H1 (cell line): ENCODE results near the gene KCP. TPM values are rescaled to one million over a fixed set of nuclear protein-coding genes. Genes with fewer than 3 reads are reported as not detected.

Source experiments
- CTCF ChIA-PET: fragments of 300-600 bp; sonication (Branson Sonifier 250); formaldehyde crosslinking; loops from one replicate; lab custom pipeline; 2021; ENCODE audit not compliant: partially characterized antibody; lab: Charles Lee
- POLR2A ChIA-PET: fragments of 300-600 bp; sonication (Branson Sonifier 250); formaldehyde crosslinking; loops from one replicate; lab custom pipeline; 2021; ENCODE audit warnings: inconsistent platforms; ENCODE audit not compliant: partially characterized antibody; lab: Charles Lee
- DNase-seq, 2 experiments: peaks; one replicate each; pipeline versions ENCODE4 v3.0.0 to v3.0.0-alpha.2; 2010 to 2022; ENCODE audit warnings: low spot score in 2 of 2, low read depth in 1 of 2, mixed read lengths in 1 of 2
- FAIRE-seq: peaks from 2 replicates; lab custom pipeline; 2011; peaks lifted over from hg19 to GRCh38; lab: Jason Lieb, UNC
- H2AFZ ChIP-seq: 2 replicates; pipeline ENCODE4 v1.8.1; 2012; ENCODE audit warnings: low read length, inconsistent platforms
- H2AK5ac ChIP-seq: 2 replicates; pipeline ENCODE4 v1.6.1; 2013; ENCODE audit warnings: low read depth, low read length
- H2BK120ac ChIP-seq: replicated peaks from 2 replicates; pipeline ENCODE3; 2013; ENCODE audit warnings: low read depth, low read length, inconsistent platforms
- H2BK12ac ChIP-seq: 2 replicates; pipeline ENCODE4 v1.6.1; 2013; ENCODE audit warnings: low read depth, low read length
- H2BK15ac ChIP-seq: 2 replicates; pipeline ENCODE4 v1.6.1; 2013; ENCODE audit warnings: low read length
- H2BK20ac ChIP-seq: 2 replicates; pipeline ENCODE4 v1.6.1; 2013; ENCODE audit warnings: low read length
- H2BK5ac ChIP-seq: 2 replicates; pipeline ENCODE4 v1.6.1; 2013; ENCODE audit warnings: low read depth, low read length
- H3K14ac ChIP-seq: 2 replicates; pipeline ENCODE4 v1.6.1; 2013; ENCODE audit warnings: inconsistent platforms; ENCODE audit not compliant: insufficient read length
- H3K18ac ChIP-seq: 2 replicates; pipeline ENCODE4 v1.6.1; 2013; ENCODE audit warnings: low read length; ENCODE audit errors: extremely low read depth
- H3K23ac ChIP-seq: 2 replicates; pipeline ENCODE4 v1.6.1; 2013; ENCODE audit warnings: inconsistent platforms; ENCODE audit not compliant: insufficient read length
- H3K23me2 ChIP-seq: 2 replicates; pipeline ENCODE4 v1.6.1; 2013; ENCODE audit warnings: low read depth, low read length
- H3K27ac ChIP-seq: 2 replicates; pipeline ENCODE4 v1.6.1; 2011; ENCODE audit warnings: low read depth, low read length, inconsistent platforms
- H3K27me3 ChIP-seq, 4 experiments: replicated peaks in 1 of 4; 1 replicate in 1 of 4; 2 replicates in 3 of 4; pipeline versions ENCODE4 v1.6.1 to v1.8.1; 2011 to 2013; ENCODE audit warnings: low read length in 3 of 4, mild to moderate bottlenecking in 3 of 4, inconsistent platforms in 2 of 4, mixed read lengths in 2 of 4, moderate library complexity in 1 of 4; ENCODE audit not compliant: control insufficient read depth in 3 of 4, insufficient read depth in 3 of 4; ENCODE audit errors: extremely low read depth in 1 of 4
- H3K36me3 ChIP-seq, 4 experiments: 2 replicates each; pipeline versions ENCODE4 v1.6.1 to v1.8.1; 2011 to 2013; ENCODE audit warnings: mild to moderate bottlenecking in 4 of 4, low read length in 3 of 4, moderate library complexity in 2 of 4, control low read depth in 1 of 4, inconsistent platforms in 1 of 4; ENCODE audit not compliant: insufficient read depth in 4 of 4, control insufficient read depth in 2 of 4
- H3K4ac ChIP-seq: replicated peaks from 2 replicates; pipeline ENCODE3; 2013; ENCODE audit warnings: low read length, low read depth, mixed read lengths, inconsistent platforms; ENCODE audit not compliant: insufficient read length
- H3K4me1 ChIP-seq, 4 experiments: replicated peaks in 1 of 4; 1 replicate in 1 of 4; 2 replicates in 3 of 4; pipeline versions ENCODE4 v1.6.1 to v1.8.1; 2011 to 2013; ENCODE audit warnings: low read length in 3 of 4, inconsistent platforms in 2 of 4, mixed read lengths in 1 of 4; ENCODE audit not compliant: insufficient read depth in 4 of 4, control insufficient read depth in 3 of 4
- H3K4me2 ChIP-seq, 2 experiments: 2 replicates each; pipeline versions ENCODE4 v1.6.1 to v1.8.1; 2011 to 2013; ENCODE audit warnings: low read depth in 2 of 2, low read length in 2 of 2, control low read depth in 1 of 2, inconsistent platforms in 1 of 2, mild to moderate bottlenecking in 1 of 2; ENCODE audit not compliant: insufficient read depth in 1 of 2
- H3K4me3 ChIP-seq, 4 experiments: fragments of 200-600, 300-600 bp in 1 of 4; sonication (generic), shearing (Covaris generic), sonication (Bioruptor Twin) in 1 of 4; 2 replicates each; pipeline versions ENCODE4 v1.5.1 to v1.8.1; 2011 to 2016; ENCODE audit warnings: low read length in 4 of 4, low read depth in 3 of 4, control low read depth in 2 of 4, inconsistent platforms in 2 of 4, mild to moderate bottlenecking in 2 of 4, mixed read lengths in 1 of 4, moderate library complexity in 1 of 4; ENCODE audit not compliant: insufficient read depth in 2 of 4; ENCODE audit errors: extremely low read depth in 1 of 4
- H3K56ac ChIP-seq: replicated peaks from 2 replicates; pipeline ENCODE3; 2013; ENCODE audit warnings: low read depth, mild to moderate bottlenecking, mixed read lengths, low read length, inconsistent platforms; ENCODE audit not compliant: insufficient read length
- H3K79me1 ChIP-seq: 2 replicates; pipeline ENCODE4 v1.6.1; 2013; ENCODE audit warnings: low read depth, low read length, control low read depth
- H3K79me2 ChIP-seq, 2 experiments: 2 replicates each; pipeline versions ENCODE4 v1.6.1 to v1.8.1; 2012 to 2013; ENCODE audit warnings: low read length in 2 of 2, mild to moderate bottlenecking in 2 of 2, inconsistent platforms in 1 of 2; ENCODE audit not compliant: insufficient read depth in 2 of 2, control insufficient read depth in 1 of 2
- H3K9ac ChIP-seq, 4 experiments: replicated peaks in 1 of 4; 1 replicate in 1 of 4; 2 replicates in 3 of 4; pipeline versions ENCODE4 v1.6.1 to v1.8.1; 2011 to 2013; ENCODE audit warnings: low read depth in 3 of 4, low read length in 3 of 4, control low read depth in 2 of 4, mild to moderate bottlenecking in 2 of 4, moderate library complexity in 2 of 4, inconsistent platforms in 1 of 4; ENCODE audit errors: extremely low read depth in 1 of 4
- H3K9me3 ChIP-seq, 2 experiments: 2 replicates each; pipeline versions ENCODE4 v1.6.1 to v1.8.1; 2012 to 2013; ENCODE audit warnings: mild to moderate bottlenecking in 2 of 2, moderate library complexity in 2 of 2, control low read depth in 1 of 2, inconsistent platforms in 1 of 2, low read depth in 1 of 2, low read length in 1 of 2, mixed read lengths in 1 of 2; ENCODE audit not compliant: insufficient read depth in 2 of 2
- H4K20me1 ChIP-seq, 2 experiments: replicated peaks in 1 of 2; 2 replicates each; pipeline versions ENCODE3 to v1.8.1; 2011 to 2013; ENCODE audit warnings: inconsistent platforms in 2 of 2, low read length in 2 of 2, mild to moderate bottlenecking in 1 of 2; ENCODE audit not compliant: insufficient read depth in 2 of 2, control insufficient read depth in 1 of 2
- H4K5ac ChIP-seq: 2 replicates; pipeline ENCODE4 v1.6.1; 2013; ENCODE audit warnings: low read length, low read depth, mixed read lengths, inconsistent platforms; ENCODE audit not compliant: insufficient read length
- H4K8ac ChIP-seq: 2 replicates; pipeline ENCODE4 v1.8.0; 2013; ENCODE audit warnings: mild to moderate bottlenecking, moderate library complexity, low read length, inconsistent platforms; ENCODE audit not compliant: insufficient read depth; ENCODE audit errors: extremely low read depth
- H4K91ac ChIP-seq: replicated peaks from 2 replicates; pipeline ENCODE3; 2013; ENCODE audit warnings: low read length, mixed read lengths, inconsistent platforms; ENCODE audit not compliant: insufficient read length
- CBX8 ChIP-seq: fragments of 300-800, 300-1000 bp; sonication (generic); IDR thresholded peaks from 2 replicates; pipeline ENCODE4 v1.7.1; 2016; ENCODE audit warnings: low read depth, low read length, borderline replicate concordance
- FOSL1 ChIP-seq: IDR thresholded peaks from 2 replicates; pipeline ENCODE4 v1.6.1; 2011; ENCODE audit warnings: mild to moderate bottlenecking, low read depth, low read length, moderate library complexity; ENCODE audit not compliant: insufficient read depth
- JUN ChIP-seq: IDR thresholded peaks from 2 replicates; pipeline ENCODE4 v1.6.1; 2011; ENCODE audit warnings: low read depth, mild to moderate bottlenecking, improper control_type of control experiment, low read length
- KDM4A ChIP-seq: IDR thresholded peaks from one replicate; pipeline ENCODE4 v1.7.1; 2012; ENCODE audit warnings: low read depth, mild to moderate bottlenecking, moderate library complexity, low read length, inconsistent platforms; ENCODE audit not compliant: severe bottlenecking
- POU5F1 ChIP-seq: IDR thresholded peaks from 2 replicates; pipeline ENCODE4 v1.6.1; 2011; ENCODE audit warnings: low read depth, mild to moderate bottlenecking, low read length, moderate library complexity
- RAD21 ChIP-seq, 2 experiments: IDR thresholded peaks in 1 of 2; conservative IDR thresholded peaks in 1 of 2; 2 replicates each; pipeline ENCODE4 v1.6.1; 2011; ENCODE audit warnings: low read depth in 2 of 2, low read length in 2 of 2, improper control_type of control experiment in 1 of 2, inconsistent platforms in 1 of 2, mild to moderate bottlenecking in 1 of 2, moderate library complexity in 1 of 2
- SUZ12 ChIP-seq: fragments of 200-600 bp; sonication (generic); IDR thresholded peaks from 2 replicates; pipeline ENCODE4 v1.6.1; 2012; ENCODE audit warnings: mild to moderate bottlenecking, inconsistent platforms, low read length, moderate library complexity, mixed read lengths
- TEAD4 ChIP-seq: IDR thresholded peaks from 2 replicates; pipeline ENCODE4 v1.6.1; 2012; ENCODE audit warnings: low read depth, low read length, inconsistent platforms, mixed read lengths
- WGBS, 2 experiments: shearing (Covaris generic) in 1 of 2; methylation state at CpG; one replicate each; pipeline versions ENCODE4 v1.1.6 to v1.1.7; 2013 to 2015; ENCODE audit warnings: low lambda C conversion rate in 2 of 2, mixed read lengths in 2 of 2, inconsistent platforms in 1 of 2, low coverage in 1 of 2, missing lambda C conversion rate in 1 of 2; ENCODE audit not compliant: insufficient replicate concordance in 2 of 2, insufficient coverage in 1 of 2, insufficient read length in 1 of 2; ENCODE audit errors: extremely low coverage in 1 of 2, missing lambda C conversion rate in 1 of 2; 5-methylcytosine and 5-hydroxymethylcytosine counted together
- polyA plus RNA-seq, 7 experiments: library from polyadenylated mRNA; depleted of rRNA in 3 of 7; stranded (reverse) in 5 of 7; unstranded in 2 of 7; fragments of >200 nt in 5 of 7; fragments of 200-250 nt in 2 of 7; gene quantifications; 1 replicate in 5 of 7; 2 replicates in 1 of 7; 4 replicates in 1 of 7; pipeline versions ENCODE4 v1.2.1 to v1.2.3, GENCODE V29; 2011 to 2013; ENCODE audit warnings: missing spikeins in 2 of 7, mixed read lengths in 2 of 7
- total RNA-seq: library from RNA; stranded (reverse); fragmentation: NEBNext Ultra II Directional; extraction: Animal tissue kit (Norgen Biotek cat#: 25700); gene quantifications from 2 replicates; pipeline ENCODE4 v1.2.1, GENCODE V29; 2021
- TF ChIP-seq, protein P1 (sequence below): IDR thresholded peaks from 2 replicates; pipeline ENCODE4 v1.6.1; 2012; ENCODE audit warnings: inconsistent platforms

The KCP gene
- total and polyA plus RNA-seq, 2 of the 8 experiments (the other 6 are each of a cell fraction or from before 2014, with no cell fraction given), result 1.3 to 2.0 TPM

DNA sequence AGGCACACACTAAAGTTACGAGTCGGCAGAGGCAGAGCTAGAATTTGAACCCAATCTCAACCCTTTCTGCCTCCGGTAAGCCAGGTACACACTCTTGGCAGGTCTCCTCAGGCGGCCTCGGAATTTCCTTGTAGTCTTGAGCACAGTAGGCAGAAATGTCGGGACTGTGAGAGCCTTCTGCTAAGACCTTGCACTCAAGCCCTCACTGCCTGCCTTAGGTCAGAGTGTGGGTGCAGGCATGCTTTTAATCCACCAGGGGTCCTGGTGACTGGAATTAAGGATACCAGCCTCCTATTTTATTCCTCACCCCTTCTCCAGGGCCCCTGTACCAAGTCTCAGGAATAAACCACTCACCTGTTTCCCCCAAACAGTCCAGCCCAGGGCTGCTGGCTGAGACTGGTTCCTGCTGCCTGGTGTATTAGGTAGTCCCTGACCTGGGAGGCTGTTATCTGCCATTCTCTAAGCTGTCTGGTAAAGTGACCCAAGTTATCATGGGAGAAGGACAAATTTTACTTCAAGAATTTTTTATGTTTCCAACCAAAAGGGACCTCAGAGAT lies 47.0 kb downstream of the KCP start:
- Histone ChIP-seq H2BK5ac (0 out of 2 replicates have a peak overlapping the region, but pooled peaks have one; percentile 81), H4K91ac (peak overlapping the region; percentile 5), H2BK12ac (0 out of 2 replicates have a peak overlapping the region, but pooled peaks have one; percentile 68), H2BK20ac (no peak overlapping the region), H3K27me3 (peaks cover 0 to 9% (median 8%) of the 10 kb centered on the region in 4 experiments; a peak in 5 of 7 replicates), H3K23me2 (peaks cover 7% of the 10 kb centered on the region), H3K9ac (peak overlapping the region; percentile 25 to 82 (median 62)), H3K23ac (no peak overlapping the region), H3K4me1 (peaks cover 0 to 19% (median 10%) of the 10 kb centered on the region in 4 experiments; a peak in 5 of 7 replicates), H3K18ac (no peak overlapping the region), H4K8ac (no peak overlapping the region; the same call in 1 of the 2 replicates), H4K5ac (no peak overlapping the region), H3K4ac (peak overlapping the region; percentile 24), H2BK15ac (no peak overlapping the region), H3K9me3 (no peaks in the 10 kb centered on the region), H4K20me1 (peaks cover 3 to 20% of the 10 kb centered on the region in 2 experiments), H3K14ac (no peak overlapping the region), H2AFZ (no peak overlapping the region), H3K4me3 (peak overlapping the region; percentile 74 to 92 (median 78)), H2BK120ac (no peak overlapping the region), H3K79me1 (no peaks in the 10 kb centered on the region), H3K56ac (no peak overlapping the region), H3K79me2 (no peaks in the 10 kb centered on the region), H3K36me3 (no peaks in the 10 kb centered on the region), H2AK5ac (no peak overlapping the region), H3K27ac (no peak overlapping the region), H3K4me2 (peak overlapping the region; percentile 91 to 92)
- ChIA-PET POLR2A (interaction anchor here (0.8 to 2.0 kb wide), 6 partner anchors 11 to 453 kb away, joined by 3 to 15 read pairs (median 6); no protein-coding TSS in a partner anchor), CTCF (interaction anchor here (0.8 to 10.2 kb wide), 22 partner anchors 10 to 263 kb away, joined by 3 to 189 read pairs (median 4); no protein-coding TSS in a partner anchor)
- DNase-seq, result peak in 1 of 2 experiments; percentile 65
- no peak for FAIRE-seq
- 17% methylated on average over 6 of the region's 6 CpGs; no CpG with 5 or more reads in 1 of the 2 experiments for WGBS, 2 experiments
- TF ChIP-seq SUZ12 (no peak), POU5F1 (no peak), JUN (no peak), RAD21 (IDR thresholded peaks at IDR 0.05 in 1 of 2, conservative IDR thresholded peaks at IDR 0.05 in 1 of 2; ENCODE audit: low read depth in 2 of 2, low read length in 2 of 2) (peak; percentile 5 to 50; a peak in 3 of 4 replicates), KDM4A (no peak), FOSL1 (no peak), TEAD4 (0 out of 2 replicates have a peak, but pooled peaks have one; percentile 49), CBX8 (no peak)
- TF ChIP-seq, protein P1, sequence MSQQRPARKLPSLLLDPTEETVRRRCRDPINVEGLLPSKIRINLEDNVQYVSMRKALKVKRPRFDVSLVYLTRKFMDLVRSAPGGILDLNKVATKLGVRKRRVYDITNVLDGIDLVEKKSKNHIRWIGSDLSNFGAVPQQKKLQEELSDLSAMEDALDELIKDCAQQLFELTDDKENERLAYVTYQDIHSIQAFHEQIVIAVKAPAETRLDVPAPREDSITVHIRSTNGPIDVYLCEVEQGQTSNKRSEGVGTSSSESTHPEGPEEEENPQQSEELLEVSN, result no peak
